ENCODE results near the gene LPP.

DNA sequence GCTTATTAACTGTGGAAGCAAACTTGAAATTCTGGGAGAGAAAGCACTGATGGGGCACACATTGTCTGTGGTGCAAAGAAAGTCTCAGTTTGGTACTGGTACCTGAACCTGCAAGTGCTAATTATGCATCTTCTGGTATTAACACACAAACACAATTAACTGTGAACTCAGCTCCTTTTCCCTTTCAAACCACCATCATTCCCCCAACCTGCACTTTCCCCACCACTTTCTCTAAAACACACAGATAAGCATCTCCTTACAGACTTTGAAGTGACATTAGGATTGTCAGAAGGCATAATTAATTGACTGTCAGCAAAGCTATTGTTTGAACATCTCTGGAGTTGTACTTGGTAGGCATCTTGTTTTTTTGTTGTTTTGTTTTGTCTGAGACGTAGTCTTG is 565.6 kb downstream of the LPP start:
- TF ChIP-seq, protein P1, sequence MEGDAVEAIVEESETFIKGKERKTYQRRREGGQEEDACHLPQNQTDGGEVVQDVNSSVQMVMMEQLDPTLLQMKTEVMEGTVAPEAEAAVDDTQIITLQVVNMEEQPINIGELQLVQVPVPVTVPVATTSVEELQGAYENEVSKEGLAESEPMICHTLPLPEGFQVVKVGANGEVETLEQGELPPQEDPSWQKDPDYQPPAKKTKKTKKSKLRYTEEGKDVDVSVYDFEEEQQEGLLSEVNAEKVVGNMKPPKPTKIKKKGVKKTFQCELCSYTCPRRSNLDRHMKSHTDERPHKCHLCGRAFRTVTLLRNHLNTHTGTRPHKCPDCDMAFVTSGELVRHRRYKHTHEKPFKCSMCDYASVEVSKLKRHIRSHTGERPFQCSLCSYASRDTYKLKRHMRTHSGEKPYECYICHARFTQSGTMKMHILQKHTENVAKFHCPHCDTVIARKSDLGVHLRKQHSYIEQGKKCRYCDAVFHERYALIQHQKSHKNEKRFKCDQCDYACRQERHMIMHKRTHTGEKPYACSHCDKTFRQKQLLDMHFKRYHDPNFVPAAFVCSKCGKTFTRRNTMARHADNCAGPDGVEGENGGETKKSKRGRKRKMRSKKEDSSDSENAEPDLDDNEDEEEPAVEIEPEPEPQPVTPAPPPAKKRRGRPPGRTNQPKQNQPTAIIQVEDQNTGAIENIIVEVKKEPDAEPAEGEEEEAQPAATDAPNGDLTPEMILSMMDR (IDR thresholded peaks at IDR 0.05) = no peak
- TF ChIP-seq POLR2A (IDR thresholded peaks at IDR 0.05) = no peak

Measured in tibial nerve (tissue), 3 donors.